Fibroblast of gingiva (primary cell): ENCODE measurements around the gene UNK.
"Not testable (repeated sequence)": the region's sequence is repeated elsewhere in the genome, so short reads cannot be mapped to it uniquely, and the experiment has no call there.

Source experiments
- DNase-seq: peaks from one replicate; pipeline ENCODE4 v3.0.0-alpha.2; 2011; ENCODE audit warnings: low read depth

Gene UNK

GRCh38 chr17:75773808-75774470 lies 10.7 kb upstream of the UNK start:
- no peak for DNase-seq

- no peak for DNase-seq
These were observed 10.1 kb upstream of the UNK start for GRCh38 chr17:75774471-75774990.

- peak; percentile 55 for DNase-seq
These were observed 9.5 kb upstream of the UNK start for GRCh38 chr17:75774991-75775668.

- peak; percentile 46 for DNase-seq
These were observed 8.0 kb upstream of the UNK start for GRCh38 chr17:75776386-75777295.

- no peak for DNase-seq
These were observed 7.2 kb upstream of the UNK start for GRCh38 chr17:75777296-75777922.

GRCh38 chr17:75778066-75778860 lies 6.3 kb upstream of the UNK start:
- DNase-seq, result not testable (repeated sequence)

- DNase-seq, result no peak
These were observed 5.8 kb upstream of the UNK start for GRCh38 chr17:75778861-75779249.

GRCh38 chr17:75779250-75779986 lies 5.2 kb upstream of the UNK start:
- DNase-seq, result peak; percentile 100

- no peak for DNase-seq
These were observed 4.4 kb upstream of the UNK start for GRCh38 chr17:75779987-75780889.

- peak; percentile 60 for DNase-seq
These were observed 1.4 kb upstream of the UNK start for GRCh38 chr17:75783069-75783783.

- no peak for DNase-seq
These were observed 668 bp upstream of the UNK start for GRCh38 chr17:75783803-75784472.

GRCh38 chr17:75785016-75785890 lies 647 bp downstream of the UNK start:
- peak; percentile 94 for DNase-seq

- peak; percentile 40 for DNase-seq
These were observed 6.6 kb downstream of the UNK start for GRCh38 chr17:75791254-75791653.

GRCh38 chr17:75793460-75793859 lies 8.9 kb downstream of the UNK start:
- no peak for DNase-seq

GRCh38 chr17:75795820-75796607 lies 11.4 kb downstream of the UNK start:
- DNase-seq, result no peak

GRCh38 chr17:75799402-75799801 lies 14.8 kb downstream of the UNK start:
- no peak for DNase-seq
